ENCODE data around the gene WNT7A. TPM values are rescaled to one million over a fixed set of nuclear protein-coding genes. Genes with fewer than 3 reads are reported as not detected.

WNT7A gene
- total RNA-seq, 4 donors from 2014 or later: 0.17 TPM; not detected in 3

DNA sequence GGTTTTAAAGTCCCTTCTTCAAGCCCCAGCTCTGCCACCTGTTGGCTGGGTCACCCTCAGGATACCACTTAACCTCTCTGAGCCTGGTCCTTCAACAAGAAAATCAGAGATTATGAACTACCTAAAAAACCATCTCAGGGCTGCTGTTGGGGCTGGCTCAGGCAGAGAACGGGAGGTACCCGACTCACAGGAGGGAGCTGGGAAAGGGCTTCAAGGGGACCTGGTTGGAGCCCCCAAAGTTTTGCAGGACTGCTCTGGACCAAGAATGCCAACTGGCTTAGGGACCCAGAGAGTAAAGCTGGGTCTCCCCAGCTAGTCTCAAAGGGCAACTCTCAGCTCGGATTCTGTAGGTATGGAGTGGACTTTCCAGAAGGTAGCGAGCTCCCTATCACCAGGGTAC, 41.5 kb downstream of the WNT7A start:
- TF ChIP-seq, protein P1, sequence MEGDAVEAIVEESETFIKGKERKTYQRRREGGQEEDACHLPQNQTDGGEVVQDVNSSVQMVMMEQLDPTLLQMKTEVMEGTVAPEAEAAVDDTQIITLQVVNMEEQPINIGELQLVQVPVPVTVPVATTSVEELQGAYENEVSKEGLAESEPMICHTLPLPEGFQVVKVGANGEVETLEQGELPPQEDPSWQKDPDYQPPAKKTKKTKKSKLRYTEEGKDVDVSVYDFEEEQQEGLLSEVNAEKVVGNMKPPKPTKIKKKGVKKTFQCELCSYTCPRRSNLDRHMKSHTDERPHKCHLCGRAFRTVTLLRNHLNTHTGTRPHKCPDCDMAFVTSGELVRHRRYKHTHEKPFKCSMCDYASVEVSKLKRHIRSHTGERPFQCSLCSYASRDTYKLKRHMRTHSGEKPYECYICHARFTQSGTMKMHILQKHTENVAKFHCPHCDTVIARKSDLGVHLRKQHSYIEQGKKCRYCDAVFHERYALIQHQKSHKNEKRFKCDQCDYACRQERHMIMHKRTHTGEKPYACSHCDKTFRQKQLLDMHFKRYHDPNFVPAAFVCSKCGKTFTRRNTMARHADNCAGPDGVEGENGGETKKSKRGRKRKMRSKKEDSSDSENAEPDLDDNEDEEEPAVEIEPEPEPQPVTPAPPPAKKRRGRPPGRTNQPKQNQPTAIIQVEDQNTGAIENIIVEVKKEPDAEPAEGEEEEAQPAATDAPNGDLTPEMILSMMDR (IDR thresholded peaks at IDR 0.05; ENCODE audit: low read depth): no peak

DNA sequence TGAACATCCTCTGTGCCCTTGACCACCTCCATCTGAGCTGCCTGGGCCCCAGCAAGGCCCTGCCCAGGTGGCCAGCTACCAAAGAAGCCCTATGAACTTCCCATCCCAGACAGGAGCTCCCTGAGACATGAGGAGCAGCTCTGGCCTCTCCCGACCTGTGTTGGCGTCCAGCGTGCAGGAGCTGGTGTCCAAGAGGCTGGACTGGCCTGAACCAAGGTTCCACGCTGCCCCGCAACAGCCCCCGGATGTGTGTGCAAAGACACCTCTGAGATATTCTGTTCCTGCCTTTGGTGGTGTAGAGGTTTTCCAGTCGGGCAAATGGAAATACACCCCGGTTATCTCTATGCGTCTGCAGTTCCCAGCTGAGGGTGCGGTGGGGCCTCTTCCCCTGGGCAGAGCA, 42.1 kb downstream of the WNT7A start:
- TF ChIP-seq, protein P1 (IDR thresholded peaks at IDR 0.05; ENCODE audit: low read depth): no peak

DNA sequence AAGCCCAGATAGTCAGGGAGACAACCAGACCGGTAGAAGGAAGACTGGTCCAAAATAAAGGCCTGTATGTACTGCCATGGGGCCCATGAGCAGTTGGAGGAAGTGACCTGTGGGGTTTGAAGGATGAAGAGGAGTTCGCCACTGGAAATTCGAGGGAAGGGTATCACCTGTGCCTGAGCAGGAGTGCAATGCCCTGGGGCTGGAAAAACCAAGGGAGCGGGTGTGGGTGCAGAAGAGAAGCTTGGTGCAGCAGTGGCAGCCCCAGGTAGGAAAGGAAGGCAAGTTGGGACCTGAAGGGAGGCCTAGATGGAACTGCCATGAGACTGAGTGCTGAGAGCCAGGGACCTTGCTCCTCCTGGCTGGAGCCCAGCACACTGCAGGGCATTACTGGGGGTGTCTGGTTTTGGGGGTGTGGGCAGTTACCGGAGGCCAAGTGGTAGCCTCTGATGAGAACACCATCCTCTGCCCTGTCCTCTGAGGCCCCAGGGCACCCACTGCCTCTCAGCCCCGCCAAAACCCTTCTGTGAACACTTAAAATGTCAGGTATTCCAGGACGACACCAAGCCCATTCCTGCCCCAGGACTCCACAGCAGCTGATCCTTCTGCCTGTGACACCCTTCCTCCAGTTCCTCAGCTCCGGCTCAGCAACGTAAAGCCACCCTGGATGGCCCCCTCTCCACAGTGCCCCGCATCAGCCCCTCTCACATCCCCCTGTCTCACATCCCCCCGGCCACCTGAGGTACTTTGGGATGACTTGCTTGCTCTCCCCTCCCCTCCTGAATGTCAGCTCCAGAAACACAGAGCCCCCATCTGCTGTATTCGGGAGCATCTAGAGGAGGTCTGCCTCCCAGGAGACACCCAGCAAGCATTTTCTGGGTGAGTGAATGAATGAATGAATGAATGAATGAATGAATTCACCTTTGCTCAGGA, 42.9 kb downstream of the WNT7A start:
- TF ChIP-seq, protein P1 (IDR thresholded peaks at IDR 0.05; ENCODE audit: low read depth): no peak

DNA sequence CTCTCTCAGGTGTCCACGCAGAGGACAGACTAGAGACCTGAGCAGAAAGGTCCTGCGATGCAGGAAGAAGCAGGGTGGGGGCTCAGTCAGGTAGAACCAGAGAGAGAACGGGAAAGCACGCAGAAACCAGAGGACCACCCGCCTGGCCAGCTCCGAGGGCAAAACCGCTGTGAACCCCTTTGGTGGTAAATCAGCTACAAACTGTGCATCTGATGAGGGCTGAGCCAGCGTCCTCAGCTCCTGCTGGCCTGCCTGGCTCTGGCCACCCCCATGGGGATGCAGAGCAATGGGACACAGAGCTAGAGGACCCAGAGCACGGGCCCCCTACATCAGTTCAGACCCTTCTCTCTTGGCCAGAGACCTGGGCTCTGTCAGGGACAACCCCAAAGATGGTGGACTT, 44.6 kb downstream of the WNT7A start:
- TF ChIP-seq, protein P1 (IDR thresholded peaks at IDR 0.05; ENCODE audit: low read depth): no peak

DNA sequence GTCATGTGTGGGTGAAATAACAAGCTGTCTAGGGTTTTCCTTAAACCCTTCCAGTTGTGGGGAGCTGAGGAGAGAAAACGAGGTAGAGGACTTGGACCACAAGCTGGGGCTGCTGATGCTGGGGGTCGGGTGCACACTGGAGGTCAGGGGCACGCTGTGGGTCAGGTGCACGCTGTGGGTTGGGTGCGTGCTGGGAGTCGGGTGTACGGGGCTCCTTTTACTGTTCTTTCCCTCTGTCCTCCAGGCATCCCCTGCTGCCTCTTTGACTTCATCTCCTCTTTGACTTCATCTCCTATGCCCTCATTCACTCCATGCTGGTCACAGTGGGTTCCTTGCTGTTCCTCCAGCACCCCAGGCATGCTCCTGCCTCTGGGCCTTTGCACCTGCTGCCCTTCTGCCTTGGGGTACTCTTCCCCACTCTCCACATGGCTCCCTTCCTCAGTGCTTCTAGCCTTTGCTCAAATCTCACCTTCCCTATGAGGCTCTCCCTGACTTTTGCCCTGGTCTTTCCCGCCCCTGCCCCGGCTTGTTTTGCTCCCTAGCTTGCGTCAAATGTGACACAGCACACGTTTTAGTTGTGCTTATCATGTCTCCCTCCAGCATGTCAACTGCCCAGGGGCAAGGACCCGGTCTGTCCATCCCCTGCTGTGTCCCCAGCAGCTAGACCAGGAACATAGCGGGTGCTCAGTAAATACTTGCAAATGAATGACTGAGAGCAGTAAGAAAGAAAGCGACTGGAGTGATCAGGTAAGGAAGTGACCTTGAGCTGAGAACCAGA, 45.4 kb downstream of the WNT7A start:
- TF ChIP-seq, protein P1 (IDR thresholded peaks at IDR 0.05; ENCODE audit: low read depth): no peak

DNA sequence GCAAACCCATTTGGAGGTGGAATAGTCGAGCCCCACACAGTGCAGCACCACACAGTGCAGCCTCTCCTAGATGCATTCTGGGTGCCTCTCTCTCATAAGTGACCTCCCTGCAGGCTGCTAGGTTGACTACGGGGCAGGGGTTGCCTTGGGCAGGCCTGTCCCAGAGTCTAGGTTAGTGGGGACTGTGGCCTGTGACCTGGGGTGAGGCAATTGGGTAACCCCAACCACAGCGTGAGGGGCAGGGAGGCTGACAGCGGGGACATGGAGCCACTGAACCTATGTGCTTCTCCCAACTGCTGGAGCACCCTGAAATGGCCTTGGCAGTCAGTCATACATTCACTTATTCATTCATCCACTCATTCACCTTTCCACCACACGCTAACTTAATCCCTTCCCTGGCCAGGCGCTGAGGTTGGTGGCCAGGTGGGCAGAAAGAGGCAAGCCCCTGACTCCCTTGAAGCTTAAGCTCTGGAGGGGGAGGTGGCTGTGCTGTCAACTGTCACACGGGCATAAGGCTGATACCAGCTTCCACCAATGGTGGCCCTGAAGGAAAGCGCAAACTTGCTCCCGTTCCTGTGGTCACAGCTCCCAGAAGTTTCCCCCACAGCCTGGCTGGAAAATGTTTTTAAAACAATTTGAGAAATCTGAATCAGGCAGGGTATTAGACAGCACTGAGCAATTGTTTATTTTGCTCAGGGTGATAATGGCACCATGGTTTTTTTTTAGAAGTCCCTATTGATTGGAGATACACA, 46.2 kb downstream of the WNT7A start:
- TF ChIP-seq, protein P1 (IDR thresholded peaks at IDR 0.05; ENCODE audit: low read depth): no peak

Data from subcutaneous adipose tissue (tissue), 4 donors.